ENCODE results near the gene SMOC2. TPM values are rescaled to one million over a fixed set of nuclear protein-coding genes. Genes with fewer than 3 reads are reported as not detected.

Gene SMOC2
- total and polyA plus RNA-seq, 2 of the 4 experiments (the other 2 are of a cell fraction) = not detected

DNA sequence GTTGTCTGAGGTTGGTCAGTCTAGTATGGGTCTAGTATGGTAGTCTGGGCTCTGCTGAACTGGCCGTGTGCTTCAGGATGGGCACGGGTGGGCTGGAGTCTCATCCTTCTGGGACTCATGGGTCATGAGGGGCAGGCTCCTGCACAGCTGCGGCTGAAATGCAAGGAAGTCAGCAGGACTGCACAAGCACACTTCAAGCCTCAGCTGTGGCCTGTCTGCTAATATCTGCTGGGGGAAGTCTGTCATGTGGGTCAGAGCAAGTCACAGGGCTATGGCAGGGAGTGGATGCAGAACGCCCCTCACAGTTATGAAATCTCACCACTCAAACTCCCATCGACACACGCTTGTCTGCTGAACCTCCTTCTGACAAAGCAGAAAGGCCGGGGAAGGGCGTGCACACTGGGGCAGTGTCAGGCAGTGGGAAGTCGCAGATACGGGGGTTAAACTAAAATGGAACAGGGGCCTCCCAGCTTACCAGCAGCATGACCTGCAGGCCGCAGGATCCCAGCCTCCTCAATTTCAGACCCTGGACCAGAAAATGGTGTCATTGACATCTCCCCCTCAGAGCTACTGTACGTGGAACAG is 229.5 kb downstream of the SMOC2 start:
- Histone ChIP-seq H4K5ac (ENCODE audit: low read depth, low read length) (no peak overlapping the region), H2AK5ac (ENCODE audit: low read depth, low read length) (no peak overlapping the region), H2BK15ac (ENCODE audit: low read depth, low read length) (no peak overlapping the region), H4K20me1 (ENCODE audit: insufficient read depth, low read length) (no peaks in the 10 kb centered on the region), H3K23ac (ENCODE audit: low read depth, low read length) (no peak overlapping the region), H2BK5ac (ENCODE audit: low read depth, low read length, poor library complexity, severe bottlenecking) (no peak overlapping the region), H3K4me3 (ENCODE audit: insufficient read depth, low read depth, low read length) (no peak overlapping the region), H3K4me2 (ENCODE audit: low read depth, low read length) (no peak overlapping the region), H3K9me1 (ENCODE audit: insufficient read depth, low read length) (no peaks in the 10 kb centered on the region), H2BK120ac (ENCODE audit: low read depth, low read length) (no peak overlapping the region), H3K27ac (ENCODE audit: insufficient read depth, low read length) (no peak overlapping the region), H4K8ac (ENCODE audit: low read depth in 2 of 2, low read length in 2 of 2) (no peak overlapping the region), H3K36me3 (ENCODE audit: control insufficient read depth, insufficient read depth, low read length) (no peaks in the 10 kb centered on the region), H2BK20ac (ENCODE audit: low read depth, low read length) (no peak overlapping the region), H3K14ac (replicated peaks; ENCODE audit: low read depth, low read length) (no peak overlapping the region), H3K27me3 (ENCODE audit: control insufficient read depth, insufficient read depth, low read length) (no peaks in the 10 kb centered on the region), H3K56ac (ENCODE audit: extremely low read depth, insufficient read depth, low read length) (no peak overlapping the region), H2AFZ (replicated peaks; ENCODE audit: low read length, poor library complexity) (no peak overlapping the region), H3K4me1 (ENCODE audit: control insufficient read depth, insufficient read depth, low read length) (no peaks in the 10 kb centered on the region), H2AK9ac (replicated peaks; ENCODE audit: low read depth, low read length, poor library complexity) (no peak overlapping the region), H3K18ac (ENCODE audit: low read depth, low read length) (no peak overlapping the region), H4K91ac (ENCODE audit: insufficient read depth, low read depth, low read length) (no peak overlapping the region), H3K79me1 (ENCODE audit: low read depth in 1 of 2, low read length in 2 of 2) (no peaks in the 10 kb centered on the region), H3K4ac (ENCODE audit: low read depth, low read length) (no peak overlapping the region), H3K9me3 (ENCODE audit: control insufficient read depth, insufficient read depth, low read length) (peaks cover 27% of the 10 kb centered on the region), H3K9ac (ENCODE audit: low read depth, low read length) (no peak overlapping the region)
- intact Hi-C loops (cut with micrococcal nuclease) (no loop called here), in situ Hi-C loops (cut with MboI; ENCODE audit: low sequenced_read_pairs) (no loop called here), dilution Hi-C loops (cut with HindIII; ENCODE audit: low sequenced_read_pairs, unreplicated experiment) (no loop called here)
- ChIA-PET CTCF (no interaction called here), POLR2A (ENCODE audit: unreplicated experiment) (no interaction called here)
- ATAC-seq (ENCODE audit: low read depth) = no peak
- DNase-seq = no peak
- WGBS, 2 experiments (ENCODE audit: extremely low coverage in 2 of 2, insufficient read length in 1 of 2) = 0% methylated on average over 1 of the region's 12 CpGs; no CpG with 5 or more reads in 1 of the 2 experiments
- no peak for TF ChIP-seq POLR2A (IDR thresholded peaks at IDR 0.05; ENCODE audit: low read depth, low read length)
- no peak for TF ChIP-seq RFX5 (IDR thresholded peaks at IDR 0.05; ENCODE audit: low read depth, low read length)
- TF ChIP-seq MAFK (IDR thresholded peaks at IDR 0.05; ENCODE audit: low read depth, low read length) = no peak
- TF ChIP-seq, protein P1, sequence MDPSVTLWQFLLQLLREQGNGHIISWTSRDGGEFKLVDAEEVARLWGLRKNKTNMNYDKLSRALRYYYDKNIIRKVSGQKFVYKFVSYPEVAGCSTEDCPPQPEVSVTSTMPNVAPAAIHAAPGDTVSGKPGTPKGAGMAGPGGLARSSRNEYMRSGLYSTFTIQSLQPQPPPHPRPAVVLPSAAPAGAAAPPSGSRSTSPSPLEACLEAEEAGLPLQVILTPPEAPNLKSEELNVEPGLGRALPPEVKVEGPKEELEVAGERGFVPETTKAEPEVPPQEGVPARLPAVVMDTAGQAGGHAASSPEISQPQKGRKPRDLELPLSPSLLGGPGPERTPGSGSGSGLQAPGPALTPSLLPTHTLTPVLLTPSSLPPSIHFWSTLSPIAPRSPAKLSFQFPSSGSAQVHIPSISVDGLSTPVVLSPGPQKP (IDR thresholded peaks at IDR 0.05; ENCODE audit: borderline replicate concordance, low read depth, low read length) = no peak
- no peak for TF ChIP-seq RCOR1 (IDR thresholded peaks at IDR 0.05; ENCODE audit: insufficient replicate concordance, low read length)
- TF ChIP-seq RAD21 (IDR thresholded peaks at IDR 0.05; ENCODE audit: low read length) = no peak
- TF ChIP-seq NFE2L2 (IDR thresholded peaks at IDR 0.05; ENCODE audit: low read depth, low read length) = no peak
- TF ChIP-seq MAZ (IDR thresholded peaks at IDR 0.05; ENCODE audit: borderline replicate concordance, low read depth, low read length) = no peak
- TF ChIP-seq BHLHE40 (IDR thresholded peaks at IDR 0.05; ENCODE audit: low read depth, low read length) = no peak
- BruUV-seq (replicated peaks) = no TSS peak

All from IMR-90 (cell line).